Epithelial cell of prostate (primary cell): Measurements from ENCODE around the gene PIM1.

Experiments used
- DNase-seq: peaks from one replicate; pipeline ENCODE4 v3.0.0-alpha.2; 2011; ENCODE audit warnings: low read depth, low spot score
- H3K27ac ChIP-seq: fragments of 450-650 bp; 2 replicates; pipeline ENCODE4 v1.5.1; 2017; ENCODE audit warnings: mild to moderate bottlenecking

Gene PIM1

DNA sequence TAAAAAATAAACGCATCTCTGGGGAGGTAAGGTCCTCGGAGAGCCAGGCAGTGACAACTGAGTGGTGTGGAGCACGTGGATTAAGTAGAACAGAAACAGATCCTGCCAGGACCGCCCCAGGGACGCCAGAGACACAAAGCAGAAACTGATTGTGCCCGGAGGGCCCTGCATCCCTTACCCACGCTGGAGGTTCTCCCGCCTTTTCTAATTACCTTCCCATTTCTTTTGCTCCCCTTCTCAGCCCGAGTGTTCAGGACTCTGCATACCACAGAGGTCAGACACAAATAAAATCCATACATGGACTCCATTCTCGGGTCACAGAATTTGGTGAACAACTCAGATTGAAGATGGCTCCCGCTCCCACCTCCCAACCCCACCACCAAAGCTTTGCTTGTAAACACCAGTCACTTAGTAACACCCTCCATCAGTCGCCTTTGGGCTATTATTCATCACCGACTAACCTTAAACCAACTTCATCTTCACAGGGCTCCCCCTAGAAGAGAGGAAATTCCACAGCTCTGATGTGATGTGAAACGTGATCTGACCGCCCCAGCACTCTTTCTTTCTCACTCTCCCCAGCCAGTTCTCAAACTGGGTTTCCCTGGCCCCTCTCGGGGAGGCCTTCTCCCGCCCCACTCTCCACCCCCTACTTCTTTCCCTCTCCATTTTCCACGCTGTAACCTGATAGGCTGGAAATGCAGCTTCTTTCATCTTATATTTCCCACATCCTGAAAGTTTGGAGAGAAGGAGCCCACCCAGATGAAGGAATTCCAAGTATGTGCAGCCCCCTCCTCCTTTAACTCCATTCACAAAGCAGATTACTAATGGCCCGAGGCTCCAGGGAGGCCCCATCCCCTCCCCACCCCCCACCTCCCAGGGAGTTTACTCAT, 32.5 kb upstream of the PIM1 start:
- DNase-seq = peak; percentile 93
- H3K27ac ChIP-seq = peak overlapping the region; percentile 97

DNA sequence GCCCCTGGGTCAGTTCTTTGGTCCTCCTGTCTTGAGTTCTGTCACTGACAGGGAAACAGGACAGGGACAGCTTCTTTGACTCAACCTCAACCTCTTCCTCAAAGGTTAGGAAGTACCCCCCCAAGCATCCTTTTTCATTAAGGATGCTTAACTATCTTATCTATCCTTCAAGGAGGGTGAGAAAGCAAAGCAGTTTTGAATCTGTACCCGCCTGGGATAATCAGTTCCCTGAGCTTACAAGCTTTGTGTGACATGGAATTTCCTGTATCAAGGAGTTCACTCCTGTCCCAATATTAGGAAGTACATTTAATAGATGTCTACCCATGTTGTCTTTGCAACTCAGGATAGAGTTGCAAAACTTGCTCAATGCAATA, 31.1 kb upstream of the PIM1 start:
- no peak overlapping the region for H3K27ac ChIP-seq
- DNase-seq = no peak

DNA sequence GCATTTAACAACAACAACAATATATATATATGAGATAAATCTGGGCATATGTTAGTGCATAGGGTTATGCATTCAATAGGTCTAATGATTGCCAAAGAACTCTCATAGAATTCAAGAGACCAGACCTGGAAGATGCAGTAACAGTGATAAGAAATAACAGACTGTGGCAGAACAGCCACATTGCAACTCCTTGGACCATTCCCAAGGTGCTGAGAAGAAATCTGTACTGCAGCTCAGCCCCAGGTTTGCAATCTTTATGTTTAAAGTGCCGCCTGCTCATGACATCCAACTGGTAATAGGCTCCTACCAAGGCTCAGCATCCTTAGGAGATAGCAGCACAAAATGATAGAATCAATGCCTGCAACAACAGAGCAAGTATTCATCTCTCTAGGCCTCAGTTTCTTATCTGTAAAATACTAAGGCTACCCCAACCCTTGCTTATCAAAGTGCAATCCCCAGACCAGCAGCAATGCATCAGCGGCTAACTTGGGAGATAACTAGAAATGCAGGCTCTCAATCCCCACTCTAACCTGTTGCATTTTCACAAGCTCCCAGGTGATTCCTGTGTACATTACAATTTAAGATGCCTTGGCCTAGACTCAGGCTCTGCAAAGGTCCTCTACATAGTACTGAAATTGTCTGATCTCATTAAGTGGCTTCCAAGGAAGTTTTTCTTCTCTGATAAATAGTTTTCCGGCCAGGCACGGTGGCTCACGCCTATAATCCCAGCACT, 30.6 kb upstream of the PIM1 start:
- DNase-seq = no peak
- H3K27ac ChIP-seq = no peak overlapping the region

DNA sequence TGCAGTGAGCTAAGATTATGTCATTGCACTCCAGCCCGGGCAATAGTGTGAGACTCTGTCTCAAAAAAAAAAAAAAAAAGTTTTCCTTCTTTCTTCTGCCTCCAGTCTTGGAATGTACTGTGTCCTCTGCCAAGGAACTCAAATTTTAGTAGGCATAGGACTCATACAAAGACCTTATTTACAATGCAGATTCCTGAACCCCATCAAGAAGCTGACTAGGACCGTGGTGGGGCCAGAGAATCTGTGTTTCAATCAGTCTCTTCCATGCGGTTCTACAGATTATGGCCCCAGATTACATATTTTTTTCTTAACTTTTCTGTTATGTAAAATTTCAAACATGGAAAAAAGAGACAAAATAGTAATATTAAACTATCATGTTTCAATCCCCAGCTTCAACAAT, 29.8 kb upstream of the PIM1 start:
- no peak for DNase-seq

DNA sequence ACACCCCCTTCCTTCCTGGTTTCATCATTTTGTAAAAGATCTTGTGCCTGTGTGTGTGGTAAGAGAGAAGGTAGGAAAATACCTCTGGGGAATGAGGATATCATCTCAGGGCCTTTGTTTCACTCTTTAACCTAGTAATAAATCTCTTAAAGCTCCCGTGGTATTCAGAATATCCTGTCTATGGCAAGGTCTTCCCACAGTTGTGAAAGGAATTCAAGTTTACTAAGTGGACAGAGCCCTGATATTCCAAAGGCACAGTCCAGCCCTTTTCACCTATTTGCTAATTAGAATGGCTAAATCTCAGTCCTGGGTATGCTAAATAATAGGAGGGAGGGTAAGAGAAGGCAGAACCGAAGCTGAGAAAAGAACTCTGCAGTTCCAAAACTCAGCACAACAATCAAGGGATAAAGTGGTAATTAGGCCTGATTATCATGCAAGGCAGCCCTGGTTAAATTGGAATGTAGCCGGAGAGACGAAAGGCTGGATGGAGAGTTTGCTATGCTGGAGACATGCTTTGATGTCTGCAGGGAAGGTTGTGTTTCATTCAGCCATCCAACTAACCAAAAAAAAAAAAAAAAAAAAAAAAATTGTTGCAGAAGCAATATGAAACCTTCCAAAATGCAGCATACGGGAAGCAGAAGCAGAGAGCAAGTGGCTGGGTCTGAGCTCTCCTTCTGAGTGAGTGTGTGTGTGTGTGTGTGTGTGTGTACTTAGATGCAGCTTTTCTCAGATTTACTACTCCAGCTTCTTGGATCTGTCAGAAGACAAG, 28.5 kb upstream of the PIM1 start:
- H3K27ac ChIP-seq = peak overlapping the region; percentile 37
- DNase-seq = no peak

More for the DNA sequence above, 29.8 kb upstream of the PIM1 start:
- no peak overlapping the region for H3K27ac ChIP-seq

DNA sequence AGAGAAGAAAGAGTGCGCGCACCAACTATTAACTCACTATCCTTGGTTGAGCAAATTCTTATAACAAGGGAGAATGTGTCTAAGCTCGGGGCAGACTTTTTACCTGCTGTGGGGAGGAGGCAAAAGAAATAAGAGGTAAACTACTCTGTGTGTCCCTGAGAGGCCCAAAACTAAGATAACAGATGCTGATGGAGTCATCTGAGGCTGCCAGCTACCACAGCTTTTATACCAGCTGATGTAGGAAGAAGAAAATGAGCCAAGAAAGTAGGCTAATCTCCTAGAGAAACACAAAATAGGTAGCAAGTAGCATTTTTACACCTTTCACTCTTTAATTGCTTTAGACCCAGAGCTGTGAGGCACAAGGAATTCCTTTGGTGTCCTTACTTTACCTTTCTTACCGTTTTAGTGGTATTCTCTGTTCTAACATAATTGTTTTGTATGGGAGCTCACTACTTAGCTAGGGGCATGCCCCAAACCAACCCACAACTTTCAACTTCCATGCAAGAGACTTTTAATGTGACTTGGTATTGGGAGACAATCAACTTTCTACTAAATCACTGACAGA, 27.8 kb upstream of the PIM1 start:
- H3K27ac ChIP-seq = no peak overlapping the region
- no peak for DNase-seq

DNA sequence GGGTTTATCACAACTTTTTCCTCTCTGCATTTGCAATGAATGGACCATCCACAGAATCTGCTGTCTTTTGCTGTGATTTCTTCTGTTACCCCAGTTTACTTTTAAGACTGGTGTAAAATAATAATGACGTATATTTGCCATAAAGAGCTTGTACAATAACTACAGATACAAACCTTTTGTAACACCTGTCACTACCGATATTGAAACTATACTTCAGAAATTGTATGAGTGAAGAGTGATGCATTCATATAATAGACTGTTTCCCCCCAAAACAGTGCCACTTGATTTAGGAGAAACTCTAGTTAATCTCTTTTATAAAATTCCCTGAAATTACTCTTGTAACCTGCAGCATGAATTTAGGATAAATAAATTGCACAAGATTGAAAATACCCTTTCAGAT, 26.4 kb upstream of the PIM1 start:
- no peak overlapping the region for H3K27ac ChIP-seq
- DNase-seq = no peak

DNA sequence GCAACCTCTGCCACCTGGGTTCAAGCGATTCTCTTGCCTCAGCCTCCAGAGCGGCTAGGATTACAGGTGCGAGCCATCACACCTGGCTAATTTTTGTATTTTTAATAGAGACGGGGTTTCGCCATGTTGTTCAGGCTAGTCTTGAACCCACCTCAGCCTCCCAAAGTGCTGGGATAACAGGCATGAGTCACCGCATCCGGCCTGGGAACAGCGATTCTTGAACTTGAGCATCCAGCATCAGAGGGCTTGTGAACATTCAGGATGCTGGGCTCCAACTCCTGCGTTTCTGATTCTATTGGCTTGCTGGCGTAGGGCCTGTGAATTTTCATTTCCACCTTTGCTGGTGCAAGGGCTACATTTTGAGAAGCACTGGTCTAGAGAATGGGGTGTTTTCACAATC, 24.5 kb upstream of the PIM1 start:
- H3K27ac ChIP-seq = no peak overlapping the region
- DNase-seq = no peak

DNA sequence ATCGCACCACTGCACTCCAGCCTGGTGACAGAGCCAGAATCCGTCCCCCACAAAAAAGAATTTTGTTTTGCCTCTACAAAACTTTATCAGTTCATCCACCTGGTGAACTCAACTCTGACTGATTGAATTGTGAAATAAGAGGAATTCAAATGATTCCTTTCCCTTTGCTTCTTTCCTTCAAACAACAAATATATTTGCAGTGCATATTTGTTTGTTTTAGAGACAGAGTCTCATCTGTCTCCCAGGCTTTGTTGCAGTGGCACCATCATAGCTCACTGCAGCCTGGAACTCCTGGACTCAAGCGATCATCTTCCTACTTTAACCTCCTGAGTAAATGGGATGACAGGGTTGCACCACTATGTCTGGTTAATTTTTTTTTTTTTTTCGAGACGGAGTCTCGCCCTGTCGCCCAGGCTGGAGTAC, 23.2 kb upstream of the PIM1 start:
- DNase-seq = no peak
- no peak overlapping the region for H3K27ac ChIP-seq

DNA sequence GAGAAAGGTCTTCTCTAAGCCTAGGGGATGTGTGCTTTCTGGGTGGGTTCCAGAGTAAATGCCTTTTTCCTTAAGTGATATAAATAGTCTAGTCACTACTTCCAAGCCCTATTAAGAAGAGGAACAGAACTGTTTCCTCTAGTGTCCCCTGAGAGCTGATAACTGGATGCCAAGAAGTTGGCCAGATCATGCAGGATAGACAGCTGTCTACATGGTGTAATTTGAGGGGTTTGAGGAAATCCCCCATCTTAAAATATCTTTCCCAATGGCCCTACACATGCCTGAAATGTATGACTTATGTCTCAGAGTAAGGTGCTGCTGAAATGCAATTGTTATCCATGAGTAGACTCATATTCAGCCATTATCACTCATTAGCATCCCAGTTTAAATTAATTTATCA, 20.2 kb upstream of the PIM1 start:
- no peak overlapping the region for H3K27ac ChIP-seq
- DNase-seq = no peak

DNA sequence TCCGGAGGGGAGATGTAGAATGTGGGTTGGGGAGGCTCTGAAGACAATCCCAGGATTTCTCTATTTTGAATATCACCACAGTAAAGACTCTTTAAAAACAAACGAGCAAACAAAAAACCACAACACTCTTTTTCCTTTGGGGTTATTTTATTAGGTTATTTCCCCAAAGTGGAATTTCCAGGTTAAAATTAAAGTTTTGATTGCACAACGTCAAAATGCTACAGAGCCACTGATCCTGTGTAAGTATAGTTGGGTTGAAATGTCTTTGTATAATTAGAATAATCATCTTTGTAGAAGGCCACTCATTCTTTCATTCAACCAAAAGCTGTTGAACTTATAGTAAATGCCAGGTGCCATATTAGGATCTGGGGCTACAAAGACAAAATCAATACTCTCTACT, 19.6 kb upstream of the PIM1 start:
- no peak overlapping the region for H3K27ac ChIP-seq
- DNase-seq = no peak

DNA sequence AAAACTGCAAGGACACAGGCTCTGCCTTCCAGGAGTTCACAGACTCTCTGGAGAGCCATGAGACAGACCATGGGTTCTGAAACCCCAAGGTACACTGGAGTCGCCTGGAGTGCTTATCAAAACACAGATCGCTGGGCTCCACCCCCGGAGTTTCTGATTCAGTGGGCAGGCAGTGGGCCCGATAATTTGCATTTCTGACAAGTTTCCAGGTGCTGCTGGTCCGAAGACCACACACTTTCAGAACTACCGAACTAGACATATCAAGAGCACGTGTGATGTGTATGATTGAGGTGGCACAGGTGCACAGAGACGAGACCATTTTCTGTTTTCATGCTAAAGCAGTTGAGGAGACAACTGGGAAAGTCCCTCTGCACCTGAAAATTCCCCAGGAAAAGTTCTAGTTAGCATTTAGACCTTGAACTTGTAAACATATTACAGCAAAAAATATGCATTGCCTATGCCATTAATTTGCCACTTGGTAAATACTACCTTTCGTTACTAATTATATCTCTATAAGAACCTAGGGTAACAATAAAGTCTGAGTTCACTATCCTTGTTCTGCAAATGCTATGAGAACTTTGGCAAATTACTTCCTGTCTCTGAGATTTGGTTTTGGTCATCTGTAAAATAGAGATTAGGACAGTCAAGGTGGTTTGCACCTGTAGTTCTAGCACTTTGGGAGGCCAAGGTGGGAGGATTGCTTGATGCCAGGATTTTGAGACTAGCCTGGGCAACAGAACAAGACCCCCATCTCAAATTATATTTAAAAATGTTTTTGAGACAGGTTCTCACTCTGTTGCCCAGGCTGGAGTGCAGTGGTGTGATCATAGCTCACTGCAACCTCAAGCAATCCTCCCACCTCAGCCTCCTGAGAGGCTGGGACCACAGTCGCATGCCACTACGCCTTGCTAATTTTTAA, 14.3 kb upstream of the PIM1 start:
- no peak overlapping the region for H3K27ac ChIP-seq
- DNase-seq = no peak

DNA sequence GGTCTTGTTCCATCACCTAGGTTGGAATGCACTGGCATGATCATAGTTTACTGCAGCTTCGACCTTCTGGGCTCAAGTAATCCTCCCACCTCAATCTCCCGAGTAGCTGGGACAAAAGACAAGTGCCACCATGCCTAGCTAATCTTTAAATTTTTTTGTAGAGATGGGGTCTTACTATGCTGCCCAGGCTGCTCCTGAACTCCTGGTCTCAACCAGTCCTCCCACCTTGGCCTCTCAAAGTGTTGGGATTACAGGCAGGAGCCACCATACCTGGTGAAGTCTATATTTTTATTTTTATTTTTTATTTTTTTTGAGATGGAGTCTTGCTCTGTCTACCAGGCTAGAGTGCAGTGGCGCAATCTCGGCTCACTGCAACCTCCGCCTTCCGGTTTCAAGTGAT, 11.4 kb upstream of the PIM1 start:
- no peak for DNase-seq
- no peak overlapping the region for H3K27ac ChIP-seq

DNA sequence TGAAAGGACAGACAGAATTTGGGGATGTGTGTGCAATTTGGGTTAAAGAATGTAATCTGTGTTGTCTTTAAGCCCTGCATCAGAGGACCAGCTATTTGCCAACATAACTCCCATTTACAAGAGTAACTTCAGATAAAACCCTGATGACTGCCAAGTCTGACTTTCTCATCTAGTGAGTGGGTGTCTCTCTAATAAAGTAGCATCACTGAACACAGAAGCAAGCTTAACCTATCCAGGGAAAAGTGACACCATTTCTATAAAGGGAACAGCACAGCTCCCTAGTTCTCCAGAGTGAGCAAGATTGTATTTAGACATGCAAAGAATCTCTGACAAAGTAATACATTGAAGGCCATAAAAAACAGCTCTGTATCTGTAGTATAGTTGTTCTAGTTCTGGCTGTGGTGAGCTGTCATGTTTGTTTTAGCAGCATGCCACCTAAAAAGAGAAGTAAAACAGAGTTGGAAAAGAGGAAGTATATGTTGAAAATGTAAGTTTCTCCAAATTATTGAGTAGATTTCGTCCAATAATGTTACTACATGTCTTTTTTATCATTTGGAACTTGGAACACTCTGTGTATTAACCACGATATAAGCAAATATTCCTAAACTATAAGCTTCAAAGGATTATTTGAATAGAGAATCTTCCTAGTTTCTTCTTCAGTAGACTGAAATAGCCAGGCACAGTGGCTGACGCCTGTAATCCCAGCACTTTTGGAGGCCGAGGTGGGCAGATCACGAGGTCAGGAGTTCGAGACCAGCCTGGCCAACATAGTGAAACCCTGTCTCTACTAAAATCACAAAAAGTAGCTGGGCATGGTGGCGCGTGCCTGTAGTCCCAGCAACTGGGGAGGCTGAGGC, 8.8 kb upstream of the PIM1 start:
- DNase-seq = no peak
- no peak overlapping the region for H3K27ac ChIP-seq

DNA sequence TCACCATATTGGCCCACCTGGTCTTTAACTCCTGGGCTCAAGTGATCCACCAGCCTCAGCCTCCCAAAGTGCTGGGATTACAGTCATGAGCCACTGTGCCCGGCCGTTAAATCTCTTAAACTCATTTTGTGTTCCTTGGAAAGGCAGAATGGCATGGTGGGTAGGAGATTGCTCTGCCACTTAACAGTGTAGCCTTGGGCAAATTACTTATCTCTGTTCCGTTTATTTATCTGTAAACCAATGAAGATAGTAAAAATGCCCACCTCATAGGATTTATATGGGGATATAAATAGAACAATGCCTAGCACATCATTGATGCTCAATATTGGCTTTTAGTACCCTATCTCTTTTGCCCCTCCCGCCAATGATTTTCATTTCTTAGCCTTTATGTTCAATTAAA, 7.2 kb upstream of the PIM1 start:
- DNase-seq = no peak
- H3K27ac ChIP-seq = no peak overlapping the region

DNA sequence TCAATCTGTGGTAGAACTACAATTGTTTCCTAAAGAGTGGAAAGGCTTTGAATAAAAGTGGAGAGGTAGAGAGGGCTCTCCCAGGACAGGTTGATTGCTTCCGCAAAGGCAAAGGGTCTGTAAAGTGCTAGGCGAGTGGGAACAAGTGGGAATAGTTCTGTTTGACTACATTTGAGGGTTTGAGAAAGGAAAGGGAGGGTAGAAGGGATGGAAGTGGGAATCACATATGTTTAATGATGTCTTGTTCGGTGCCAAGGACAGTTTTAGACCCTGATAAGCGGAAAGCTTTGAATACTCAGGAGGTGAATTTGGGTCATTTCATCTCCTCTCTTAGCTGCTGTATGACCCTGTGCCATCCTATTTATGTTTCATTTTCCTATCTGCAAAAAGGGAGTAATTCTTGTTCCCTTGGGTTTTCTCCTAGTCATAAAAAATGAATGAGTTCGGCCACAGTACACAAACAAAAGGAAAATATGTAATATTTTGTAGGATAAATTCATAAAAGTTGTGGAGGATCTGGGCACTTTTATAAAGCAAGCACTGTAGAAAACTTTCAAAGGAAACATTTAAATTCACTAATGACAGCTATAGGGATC, 1.7 kb upstream of the PIM1 start:
- DNase-seq = no peak
- H3K27ac ChIP-seq = peak overlapping the region; percentile 94

DNA sequence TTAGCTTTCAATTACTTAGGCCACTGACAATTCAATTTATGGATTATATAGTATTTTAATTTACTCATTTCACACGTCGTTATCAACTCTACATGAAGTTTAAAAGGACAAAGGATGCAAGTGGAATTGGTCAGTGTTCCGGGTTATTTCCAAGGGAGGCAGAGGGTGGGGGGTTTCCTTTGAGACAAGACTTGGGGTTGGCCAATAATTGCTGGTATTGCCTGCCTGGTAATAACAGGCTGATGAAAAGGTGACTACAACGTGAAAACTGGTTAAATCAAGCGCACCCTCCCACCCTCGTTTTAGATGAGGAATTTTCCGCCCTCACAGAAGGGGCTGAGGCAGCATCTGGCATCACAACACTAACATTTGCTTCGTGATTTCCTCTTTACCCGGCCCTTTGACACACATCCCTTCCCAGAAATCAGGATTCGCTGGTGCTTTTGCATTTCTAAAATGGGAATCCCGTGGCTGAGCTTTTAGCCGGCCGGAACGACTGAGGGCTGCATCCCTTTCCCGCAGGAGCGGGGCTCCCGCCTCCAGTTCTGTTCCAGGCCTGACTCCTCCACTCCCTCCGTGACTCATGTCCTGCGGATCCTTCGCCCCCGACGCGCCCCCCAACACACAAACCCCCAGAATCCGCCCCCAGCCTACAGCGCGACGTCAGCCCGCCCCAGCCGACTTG, 999 bp upstream of the PIM1 start:
- H3K27ac ChIP-seq = peak overlapping the region; percentile 94
- no peak for DNase-seq
